ENCODE results near the gene KNDC1. TPM values are rescaled to one million over a fixed set of nuclear protein-coding genes. Genes with fewer than 3 reads are reported as not detected.

Gene KNDC1
- total RNA-seq, 2 experiments from 2014 or later, result not detected

DNA sequence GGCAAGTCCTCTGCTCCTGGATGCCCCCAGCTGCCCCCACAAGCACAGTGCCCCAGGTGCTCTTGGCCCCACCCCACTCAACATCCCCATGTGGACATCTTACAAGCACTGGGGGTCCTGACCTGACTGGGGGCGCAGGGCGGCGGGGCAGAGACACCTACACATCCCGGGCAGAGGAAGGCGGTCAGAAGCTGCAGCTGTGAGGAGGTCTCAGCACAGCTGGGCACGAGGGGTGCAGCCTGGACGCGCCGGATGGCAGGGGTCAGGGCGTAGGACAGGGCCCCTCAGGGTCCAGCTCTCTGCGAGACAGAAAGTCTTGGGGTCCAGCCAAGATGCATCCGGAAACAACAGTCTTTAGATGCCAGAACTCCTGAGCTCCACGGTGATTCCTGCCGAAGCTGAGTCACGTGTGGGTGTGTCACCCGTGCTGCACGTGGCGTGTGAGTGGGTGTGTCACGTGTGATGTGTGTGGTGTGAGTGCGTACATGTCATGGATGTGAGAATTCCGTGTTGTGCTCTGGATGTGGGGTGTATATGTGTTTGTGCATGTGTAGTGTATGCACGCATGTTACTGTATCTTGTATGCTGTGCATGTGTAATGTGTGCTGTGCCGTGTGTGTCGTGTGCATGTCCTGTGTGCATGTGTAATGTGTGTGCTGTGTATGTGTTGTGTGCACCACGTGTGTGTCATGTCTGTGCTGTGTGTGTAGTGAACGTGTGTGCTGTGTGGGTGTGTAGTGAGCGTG lies 82.8 kb downstream of the KNDC1 start:
- peaks cover 54% of the 10 kb centered on the region for H3K27me3 Mint-ChIP-seq
- peaks cover 13% of the 10 kb centered on the region for H3K4me1 Mint-ChIP-seq
- H3K4me3 Mint-ChIP-seq, result no peak overlapping the region
- no peaks in the 10 kb centered on the region for H3K9me3 Mint-ChIP-seq
- H3K27ac Mint-ChIP-seq, result no peak overlapping the region
- no peak for DNase-seq
- H3K36me3 Mint-ChIP-seq, result no peaks in the 10 kb centered on the region

DNA sequence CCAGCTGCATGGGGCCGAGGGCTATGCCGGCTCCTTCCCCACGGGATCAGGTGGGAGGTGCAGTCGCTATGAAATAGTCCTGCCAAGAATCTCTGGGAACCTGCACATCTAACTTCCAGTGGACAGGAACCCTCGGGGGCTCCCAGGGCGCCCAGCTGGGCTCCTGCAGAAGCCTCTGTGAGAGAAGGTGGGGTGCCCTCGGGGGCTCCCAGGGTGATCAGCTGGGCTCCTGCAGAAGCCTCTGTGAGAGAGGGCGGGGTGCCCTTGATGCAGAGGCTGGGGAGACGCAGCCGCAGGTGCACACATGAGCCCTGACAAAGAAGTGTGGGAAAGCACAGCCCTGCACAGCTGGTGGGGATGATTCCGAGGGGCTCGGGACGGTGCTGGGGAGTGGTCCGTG lies 83.6 kb downstream of the KNDC1 start:
- Mint-ChIP-seq H3K9me3 (no peaks in the 10 kb centered on the region), H3K4me1 (peaks cover 13% of the 10 kb centered on the region), H3K27me3 (peaks cover 48% of the 10 kb centered on the region), H3K4me3 (no peak overlapping the region), H3K27ac (no peak overlapping the region), H3K36me3 (no peaks in the 10 kb centered on the region)
- no peak for DNase-seq

DNA sequence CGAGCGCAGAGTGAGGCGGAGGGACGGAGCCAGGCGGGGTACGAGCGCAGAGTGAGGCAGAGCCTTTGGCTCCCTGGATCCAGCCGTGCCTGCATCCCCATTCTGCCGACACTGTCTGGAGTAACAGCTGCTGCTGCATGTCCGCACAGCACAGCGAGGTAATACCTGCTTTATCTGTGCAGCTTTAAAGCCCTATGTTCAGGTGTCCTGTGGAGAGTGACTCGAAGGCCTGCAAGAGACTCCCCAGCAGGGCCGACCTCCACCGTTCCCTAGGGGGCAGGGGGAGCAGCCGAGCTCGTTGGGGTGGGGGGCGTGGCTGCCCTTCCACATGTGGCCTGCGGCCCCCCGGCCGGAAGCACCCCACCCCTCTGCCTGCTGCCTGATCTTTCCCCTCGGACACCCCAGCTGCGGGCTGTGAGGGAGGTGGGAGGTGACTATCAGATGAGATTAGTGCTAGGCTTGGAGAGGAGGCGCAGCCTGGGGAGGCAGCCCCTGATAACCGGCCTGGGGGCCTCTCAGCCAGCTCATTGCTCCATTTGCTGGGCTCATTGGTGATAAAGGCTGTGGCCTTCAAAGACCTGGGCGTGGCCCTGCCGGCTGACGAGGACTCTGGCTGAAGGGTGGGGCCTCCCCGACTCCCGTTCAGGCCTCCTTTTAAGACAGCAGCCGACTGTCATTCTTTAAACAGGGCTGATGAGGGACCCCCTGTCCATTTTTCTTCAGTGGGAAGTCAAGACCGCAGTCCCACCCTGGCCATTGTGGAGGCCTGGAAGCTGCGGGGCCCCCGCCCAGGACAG lies 85.6 kb downstream of the KNDC1 start:
- H3K27me3 Mint-ChIP-seq, result peaks cover 27% of the 10 kb centered on the region
- peaks cover 12% of the 10 kb centered on the region for H3K4me1 Mint-ChIP-seq
- no peak overlapping the region for H3K4me3 Mint-ChIP-seq
- no peak overlapping the region for H3K27ac Mint-ChIP-seq
- no peaks in the 10 kb centered on the region for H3K9me3 Mint-ChIP-seq
- no peak for DNase-seq
- no peaks in the 10 kb centered on the region for H3K36me3 Mint-ChIP-seq

DNA sequence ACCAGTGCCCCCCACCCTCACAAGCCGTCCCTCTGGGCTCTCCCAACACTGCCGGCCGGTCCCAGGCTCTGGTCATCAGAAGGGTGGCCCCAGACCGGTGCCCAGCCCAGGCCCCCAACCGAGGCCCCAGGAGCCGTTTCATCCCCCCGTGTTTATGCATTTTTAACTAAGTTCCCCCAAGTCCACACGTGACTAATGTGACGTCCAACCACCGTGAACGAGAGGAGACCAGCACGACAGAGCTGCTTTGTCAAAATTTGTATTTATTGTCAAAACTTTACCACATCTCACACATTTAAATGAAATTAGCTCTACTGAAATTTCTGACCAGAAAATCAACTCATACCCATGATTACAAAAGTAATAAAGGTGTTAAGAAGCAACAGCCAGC lies 86.2 kb downstream of the KNDC1 start:
- Mint-ChIP-seq H3K4me1 (peaks cover 9% of the 10 kb centered on the region), H3K36me3 (no peaks in the 10 kb centered on the region), H3K4me3 (no peak overlapping the region), H3K9me3 (no peaks in the 10 kb centered on the region), H3K27me3 (peaks cover 23% of the 10 kb centered on the region), H3K27ac (no peak overlapping the region)
- no peak for DNase-seq

DNA sequence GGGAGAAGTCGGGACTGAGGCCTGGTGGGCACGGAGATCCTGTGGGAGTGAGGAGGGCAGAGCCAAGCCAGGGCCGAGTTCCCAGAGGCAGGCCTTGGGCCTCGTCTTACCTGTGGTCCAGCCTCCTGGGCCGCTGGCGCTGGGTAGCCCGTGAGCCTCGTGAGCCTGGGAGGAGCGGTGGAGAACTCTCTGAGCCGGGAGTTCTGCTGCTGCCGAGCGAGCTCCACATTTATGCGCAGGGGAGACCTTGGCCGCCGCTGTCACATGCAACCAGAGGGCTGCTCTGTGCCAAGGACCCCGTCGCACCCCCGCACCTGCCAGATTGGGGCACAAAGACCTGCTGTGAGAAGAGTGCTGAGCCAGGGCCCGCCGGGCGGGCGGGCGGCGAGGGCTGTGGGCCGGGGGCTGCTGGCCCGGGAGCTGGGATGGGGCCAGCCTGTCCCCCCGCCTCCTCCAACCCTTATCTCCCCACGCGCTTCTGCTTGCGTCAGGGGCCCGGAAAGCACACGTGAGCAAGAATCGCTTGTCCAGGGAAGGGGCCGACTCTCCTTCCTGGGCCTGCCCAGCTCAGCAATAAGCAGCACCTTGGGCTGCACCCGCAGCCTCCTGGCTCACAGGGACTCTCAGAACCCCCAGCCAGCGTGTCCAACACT lies 87.8 kb downstream of the KNDC1 start:
- H3K4me1 Mint-ChIP-seq, result no peaks in the 10 kb centered on the region
- no peaks in the 10 kb centered on the region for H3K9me3 Mint-ChIP-seq
- DNase-seq, result no peak
- H3K36me3 Mint-ChIP-seq, result no peaks in the 10 kb centered on the region
- no peak overlapping the region for H3K27ac Mint-ChIP-seq
- H3K27me3 Mint-ChIP-seq, result peaks cover 12% of the 10 kb centered on the region
- no peak overlapping the region for H3K4me3 Mint-ChIP-seq

DNA sequence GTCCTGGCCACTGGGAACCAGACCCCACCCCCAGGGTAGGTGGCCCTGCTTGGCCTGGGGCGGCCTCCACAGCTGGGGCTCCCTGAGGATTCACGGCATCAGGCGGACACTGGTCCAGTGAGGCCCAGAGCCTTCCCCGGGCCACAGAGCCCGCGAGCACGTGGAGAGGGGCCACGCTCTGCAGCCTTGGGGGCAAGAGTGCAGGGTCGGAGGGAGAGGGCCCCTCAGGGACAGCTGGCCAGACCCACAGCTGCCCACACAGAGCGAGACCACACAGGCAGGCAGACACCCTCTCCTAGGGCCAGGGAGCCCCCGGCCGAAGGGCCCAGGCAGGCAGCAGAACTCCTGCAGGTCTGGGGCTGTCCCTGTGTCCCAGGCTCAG lies 88.3 kb downstream of the KNDC1 start:
- DNase-seq, result no peak
- peaks cover 8% of the 10 kb centered on the region for H3K27me3 Mint-ChIP-seq
- no peaks in the 10 kb centered on the region for H3K4me1 Mint-ChIP-seq
- H3K9me3 Mint-ChIP-seq, result no peaks in the 10 kb centered on the region
- H3K27ac Mint-ChIP-seq, result no peak overlapping the region
- no peaks in the 10 kb centered on the region for H3K36me3 Mint-ChIP-seq
- H3K4me3 Mint-ChIP-seq, result no peak overlapping the region

DNA sequence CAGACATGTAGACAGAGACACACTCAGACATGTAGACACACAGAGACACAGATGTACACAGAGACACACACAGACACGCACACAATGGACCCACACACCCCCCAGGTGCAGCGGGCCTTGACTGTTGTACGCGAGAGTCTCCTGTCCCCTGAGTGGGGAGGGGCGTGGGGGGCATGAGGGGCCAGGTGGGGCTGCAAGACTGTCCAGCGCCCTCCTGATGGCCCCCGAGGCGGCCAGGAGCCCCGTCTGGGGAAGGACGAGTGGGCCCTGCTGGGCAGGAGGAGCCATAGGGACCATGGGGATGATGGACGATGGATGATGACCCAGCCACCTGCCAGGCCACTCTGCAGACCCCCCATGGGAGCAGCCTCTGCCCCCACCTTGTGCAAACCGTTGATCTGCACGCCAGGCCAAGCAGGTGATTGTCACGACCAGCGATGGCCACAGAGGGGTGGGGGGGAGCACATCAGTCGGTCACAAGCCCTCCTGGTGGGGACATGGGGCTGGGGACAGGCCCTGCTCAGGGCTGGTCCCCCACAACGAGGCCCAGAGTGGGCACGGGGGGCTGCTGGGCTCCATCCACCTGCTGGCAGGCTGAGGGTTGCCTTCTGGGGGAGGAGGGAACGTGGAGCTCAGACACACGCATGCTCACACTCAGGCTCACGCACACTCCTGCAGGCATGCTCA lies 89.2 kb downstream of the KNDC1 start:
- Mint-ChIP-seq H3K9me3 (no peaks in the 10 kb centered on the region), H3K4me1 (no peaks in the 10 kb centered on the region), H3K27me3 (peaks cover 8% of the 10 kb centered on the region), H3K4me3 (no peak overlapping the region), H3K27ac (no peak overlapping the region), H3K36me3 (no peaks in the 10 kb centered on the region)
- DNase-seq, result no peak

DNA sequence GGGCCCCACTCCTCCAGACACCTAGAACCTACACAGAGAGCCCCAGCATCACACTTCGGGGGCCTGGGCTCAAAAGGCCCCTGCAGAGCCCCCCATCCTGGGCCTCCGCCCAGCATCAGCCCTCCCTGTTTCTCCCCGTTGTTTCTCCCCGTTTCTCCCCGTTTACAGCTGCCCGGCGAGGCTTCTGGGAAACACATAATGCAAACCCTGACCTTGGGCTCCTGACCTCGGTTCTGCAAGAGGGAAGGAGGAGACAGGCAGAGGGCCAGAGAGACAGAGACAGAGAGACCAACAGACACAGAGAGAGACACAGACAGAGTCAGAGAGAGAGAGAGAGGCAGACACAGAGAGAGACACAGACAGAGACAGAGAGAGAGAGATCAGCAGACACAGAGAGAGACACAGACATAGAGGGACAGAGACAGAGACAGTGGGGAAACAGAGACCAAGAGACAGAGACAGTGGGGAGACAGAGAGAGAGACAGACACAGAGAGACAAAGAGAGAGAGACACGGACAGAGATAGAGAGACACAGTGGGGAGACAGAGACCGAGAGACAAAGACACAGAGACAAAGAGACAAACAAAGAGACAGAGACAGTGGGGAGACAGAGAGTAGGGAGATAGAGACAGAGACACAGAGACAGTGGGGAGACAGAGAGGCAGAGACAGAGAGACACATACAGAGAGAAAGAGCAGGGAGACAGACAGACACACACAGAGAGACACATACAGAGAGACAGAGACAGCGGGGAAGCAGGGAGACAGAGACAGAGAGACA lies 90.1 kb downstream of the KNDC1 start:
- DNase-seq, result no peak
- Mint-ChIP-seq H3K4me3 (no peak overlapping the region), H3K36me3 (no peaks in the 10 kb centered on the region), H3K4me1 (no peaks in the 10 kb centered on the region), H3K9me3 (no peaks in the 10 kb centered on the region), H3K27me3 (peaks cover 5% of the 10 kb centered on the region), H3K27ac (no peak overlapping the region)

DNA sequence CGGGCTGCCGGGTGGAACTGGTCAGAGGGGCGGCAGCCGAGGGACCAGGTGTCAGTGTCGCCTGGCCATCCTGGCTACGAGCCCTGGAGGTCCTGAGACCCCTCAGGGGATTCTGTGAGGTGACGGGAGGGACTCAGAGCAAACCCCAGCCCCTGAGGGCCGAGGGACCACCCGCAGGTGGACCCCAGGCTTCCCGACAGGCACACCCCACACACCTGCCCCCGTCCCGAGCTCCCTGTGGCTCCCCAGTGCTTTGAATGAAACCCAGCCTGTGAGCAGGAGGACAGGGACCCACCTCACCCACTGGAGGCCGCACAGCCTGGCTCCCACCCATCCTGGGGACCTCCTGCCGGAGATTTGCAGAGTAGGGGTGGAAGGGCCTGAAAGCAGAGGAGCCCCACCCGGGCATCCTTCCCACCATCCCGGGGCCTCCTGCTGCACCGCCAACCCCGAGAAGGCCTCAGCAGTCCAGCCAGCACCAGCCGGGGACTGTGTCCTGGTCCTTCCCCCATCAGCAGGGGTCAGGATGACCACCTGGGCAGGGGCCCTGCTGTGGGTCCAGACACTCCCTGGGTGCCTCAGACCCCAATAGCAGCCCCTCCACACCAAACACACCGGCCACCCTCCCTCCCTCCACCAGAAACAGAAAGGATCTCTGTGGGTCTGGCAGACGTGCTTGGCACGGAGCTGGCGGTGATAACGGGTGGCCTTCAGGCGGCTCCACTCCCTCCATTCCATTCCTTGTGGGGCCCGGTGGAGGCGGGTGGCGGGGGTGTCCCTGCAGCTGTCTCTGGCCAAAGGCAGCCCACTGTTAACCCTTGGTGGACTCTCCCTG lies 91.6 kb downstream of the KNDC1 start:
- Mint-ChIP-seq H3K4me3 (no peak overlapping the region), H3K27ac (no peak overlapping the region), H3K9me3 (no peaks in the 10 kb centered on the region), H3K4me1 (no peaks in the 10 kb centered on the region), H3K36me3 (no peaks in the 10 kb centered on the region), H3K27me3 (peaks cover 5% of the 10 kb centered on the region)
- DNase-seq, result no peak

DNA sequence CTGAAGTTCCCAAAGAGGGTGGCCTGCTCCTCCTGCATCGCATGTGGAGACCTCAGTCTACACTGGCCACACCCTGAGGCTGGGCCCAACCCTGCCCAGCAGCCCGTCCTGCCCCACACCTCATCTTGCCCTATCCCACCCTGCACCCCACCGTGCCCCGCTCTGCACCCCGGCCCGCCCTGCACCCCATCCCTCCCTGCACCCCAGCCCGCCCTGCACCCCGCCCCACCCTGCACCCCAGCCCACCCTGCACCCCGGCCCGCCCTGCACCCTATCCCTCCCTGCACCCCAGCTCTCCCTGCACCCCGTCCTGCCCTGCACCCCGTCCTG lies 92.2 kb downstream of the KNDC1 start:
- H3K36me3 Mint-ChIP-seq, result no peaks in the 10 kb centered on the region
- H3K27me3 Mint-ChIP-seq, result peaks cover under 1% of the 10 kb centered on the region
- H3K4me3 Mint-ChIP-seq, result no peak overlapping the region
- peaks cover 3% of the 10 kb centered on the region for H3K4me1 Mint-ChIP-seq
- no peak overlapping the region for H3K27ac Mint-ChIP-seq
- no peak for DNase-seq
- H3K9me3 Mint-ChIP-seq, result no peaks in the 10 kb centered on the region

DNA sequence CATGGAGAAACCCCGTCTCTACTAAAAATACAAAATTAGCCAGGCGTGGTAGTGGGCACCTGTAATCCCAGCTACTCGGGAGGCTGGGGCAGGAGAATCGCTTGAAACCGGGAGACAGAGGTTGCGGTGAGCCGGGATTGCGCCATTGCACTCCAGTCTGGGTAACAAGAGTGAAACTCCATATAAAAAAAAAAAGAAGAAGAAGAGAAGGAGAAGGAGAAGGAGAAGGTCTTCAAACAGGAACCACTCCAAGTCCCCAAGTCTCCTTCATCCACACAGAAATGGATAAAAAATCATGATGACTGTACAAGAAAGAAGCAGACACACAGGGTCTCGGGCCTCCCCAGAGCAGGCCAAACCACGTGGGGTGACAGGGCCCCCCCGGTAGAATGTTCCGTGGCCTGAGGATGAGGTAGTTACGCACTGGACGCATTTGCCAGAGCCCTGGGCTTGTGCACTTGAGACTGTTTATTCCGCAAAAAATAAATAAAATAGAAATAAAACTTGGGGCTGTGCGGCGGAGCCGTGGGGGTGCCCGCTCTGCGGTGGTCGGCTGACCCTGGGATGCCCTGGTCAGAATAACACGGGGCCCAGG lies 93.4 kb downstream of the KNDC1 start:
- Mint-ChIP-seq H3K27ac (no peak overlapping the region), H3K4me3 (no peak overlapping the region), H3K36me3 (no peaks in the 10 kb centered on the region), H3K27me3 (no peaks in the 10 kb centered on the region), H3K4me1 (peaks cover 12% of the 10 kb centered on the region), H3K9me3 (no peaks in the 10 kb centered on the region)
- no peak for DNase-seq

DNA sequence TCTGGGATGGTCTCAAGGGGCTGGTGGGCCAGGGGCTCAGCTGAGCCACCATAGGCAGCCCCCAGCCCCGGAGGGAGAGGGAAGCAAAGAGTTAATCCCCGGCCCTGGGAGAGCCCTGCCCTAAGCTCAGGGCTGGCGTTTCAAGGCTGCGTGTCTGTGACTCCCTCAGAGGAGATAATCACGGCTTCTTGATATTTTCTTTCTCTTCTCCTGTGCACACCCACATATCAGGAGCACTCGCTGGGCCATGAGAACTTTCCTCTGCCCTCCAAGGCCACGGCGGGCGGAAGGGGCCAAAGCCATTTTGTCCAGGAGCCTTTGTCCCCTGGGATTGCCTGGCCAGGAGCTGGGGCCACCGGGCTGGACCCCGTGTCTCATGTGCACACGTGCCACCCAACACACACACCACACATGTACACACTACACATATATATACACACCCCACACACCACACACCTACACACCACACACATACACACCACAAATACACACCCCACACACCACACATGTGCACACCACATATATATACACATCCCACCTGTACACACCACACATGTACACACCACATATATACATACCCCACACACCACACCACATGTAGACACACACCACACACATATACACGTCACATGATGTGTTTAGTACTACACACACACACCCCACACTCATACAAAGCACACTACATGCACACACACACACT lies 94.6 kb downstream of the KNDC1 start:
- H3K4me1 Mint-ChIP-seq, result peaks cover 18% of the 10 kb centered on the region
- H3K36me3 Mint-ChIP-seq, result no peaks in the 10 kb centered on the region
- H3K9me3 Mint-ChIP-seq, result no peaks in the 10 kb centered on the region
- no peak overlapping the region for H3K4me3 Mint-ChIP-seq
- DNase-seq, result no peak
- no peaks in the 10 kb centered on the region for H3K27me3 Mint-ChIP-seq
- no peak overlapping the region for H3K27ac Mint-ChIP-seq

DNA sequence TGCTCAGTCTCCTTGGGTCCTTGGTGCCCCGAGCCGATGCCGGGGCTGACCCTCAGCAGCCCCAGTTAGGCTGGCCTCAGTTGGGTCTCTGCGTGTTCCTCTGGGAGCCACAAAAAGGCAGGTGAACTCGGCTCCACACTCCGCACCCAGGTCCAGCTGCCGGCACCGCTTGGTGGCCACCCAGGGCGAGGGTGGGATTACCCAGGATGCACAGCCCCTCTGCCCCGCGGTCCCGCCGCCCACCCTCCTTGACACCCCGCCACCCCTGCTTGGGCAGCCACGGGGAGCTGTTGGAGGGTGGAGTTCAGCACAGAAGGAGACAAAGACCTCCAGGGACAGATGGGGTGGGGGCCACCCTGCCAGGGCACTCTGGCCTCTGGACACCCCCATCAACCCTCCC lies 95.3 kb downstream of the KNDC1 start:
- Mint-ChIP-seq H3K9me3 (no peaks in the 10 kb centered on the region), H3K27me3 (no peaks in the 10 kb centered on the region), H3K36me3 (no peaks in the 10 kb centered on the region), H3K4me3 (no peak overlapping the region), H3K4me1 (peaks cover 21% of the 10 kb centered on the region), H3K27ac (no peak overlapping the region)
- DNase-seq, result no peak
